Activated naive CD4-positive, alpha-beta T cell treated with anti-CD3 and anti-CD28 coated beads, Interleukin-2, amount 50 U/mL, for 24 hours (primary cell): ENCODE data around the gene NR2F1-AS1.

Source experiments
- H3K27ac Mint-ChIP-seq: one replicate; pipeline ENCODE4 v1.8.0; 2021; ENCODE audit warnings: mild to moderate bottlenecking, mixed read lengths
- H3K27me3 Mint-ChIP-seq: one replicate; pipeline ENCODE4 v1.8.0; 2021; ENCODE audit warnings: mixed read lengths
- H3K36me3 Mint-ChIP-seq: one replicate; pipeline ENCODE4 v1.8.0; 2021; ENCODE audit warnings: mixed read lengths
- H3K4me1 Mint-ChIP-seq: one replicate; pipeline ENCODE4 v1.8.0; 2021; ENCODE audit warnings: mixed read lengths
- H3K4me3 Mint-ChIP-seq: one replicate; pipeline ENCODE4 v1.8.0; 2021; ENCODE audit warnings: mild to moderate bottlenecking, mixed read lengths
- H3K9me3 Mint-ChIP-seq: one replicate; pipeline ENCODE4 v1.8.0; 2021; ENCODE audit warnings: mixed read lengths

Gene NR2F1-AS1

DNA sequence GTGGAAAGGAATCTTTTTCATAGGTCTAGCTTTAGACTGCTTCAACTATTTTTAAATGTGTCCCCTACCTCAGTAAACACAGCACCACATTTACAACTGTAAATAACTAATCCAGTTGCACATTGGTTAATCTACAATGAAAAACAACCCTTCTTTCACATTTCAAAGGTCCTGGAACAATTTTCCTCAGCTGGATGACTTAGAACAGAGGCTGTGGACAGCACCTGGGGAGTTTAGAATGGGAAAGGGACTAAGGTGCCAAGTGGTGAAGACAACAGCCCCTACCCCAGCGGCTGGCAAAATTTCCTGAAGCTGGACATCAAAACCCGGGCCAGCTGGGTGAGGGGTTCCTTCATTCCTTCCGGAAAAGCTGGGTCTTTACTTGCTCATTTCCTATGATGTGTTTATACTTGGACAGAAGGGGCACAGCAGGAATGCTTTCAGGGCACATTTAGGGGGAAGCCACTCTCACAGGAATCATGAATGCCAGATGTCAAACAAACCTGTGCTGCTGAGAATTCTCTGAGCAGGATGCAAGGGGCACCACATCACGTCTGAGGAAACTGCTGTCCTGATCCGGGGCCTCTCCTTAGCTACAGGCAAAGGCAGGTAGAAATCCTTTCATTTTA is 158.3 kb downstream of the NR2F1-AS1 start:
- Mint-ChIP-seq H3K27me3 (peaks cover 2% of the 10 kb centered on the region), H3K27ac (no peak overlapping the region), H3K4me3 (no peak overlapping the region), H3K9me3 (no peaks in the 10 kb centered on the region), H3K36me3 (no peaks in the 10 kb centered on the region), H3K4me1 (no peaks in the 10 kb centered on the region)

- H3K36me3 Mint-ChIP-seq, result no peaks in the 10 kb centered on the region
- H3K27ac Mint-ChIP-seq, result no peak overlapping the region
- H3K4me3 Mint-ChIP-seq, result no peak overlapping the region
- H3K27me3 Mint-ChIP-seq, result peaks cover 2% of the 10 kb centered on the region
- no peaks in the 10 kb centered on the region for H3K4me1 Mint-ChIP-seq
- H3K9me3 Mint-ChIP-seq, result no peaks in the 10 kb centered on the region
Observed at GRCh38 chr5:93421987-93422401, 159.0 kb downstream of the NR2F1-AS1 start.

- Mint-ChIP-seq H3K27ac (no peak overlapping the region), H3K27me3 (no peaks in the 10 kb centered on the region), H3K36me3 (no peaks in the 10 kb centered on the region), H3K4me1 (no peaks in the 10 kb centered on the region), H3K9me3 (no peaks in the 10 kb centered on the region), H3K4me3 (no peak overlapping the region)
Observed at GRCh38 chr5:93421468-93421867, 159.6 kb downstream of the NR2F1-AS1 start.

GRCh38 chr5:93417490-93417889 is 163.5 kb downstream of the NR2F1-AS1 start:
- H3K4me3 Mint-ChIP-seq, result no peak overlapping the region
- no peak overlapping the region for H3K27ac Mint-ChIP-seq
- H3K9me3 Mint-ChIP-seq, result no peaks in the 10 kb centered on the region
- H3K4me1 Mint-ChIP-seq, result no peaks in the 10 kb centered on the region
- no peaks in the 10 kb centered on the region for H3K36me3 Mint-ChIP-seq
- H3K27me3 Mint-ChIP-seq, result peaks cover 5% of the 10 kb centered on the region

- Mint-ChIP-seq H3K27me3 (peaks cover 7% of the 10 kb centered on the region), H3K4me3 (no peak overlapping the region), H3K4me1 (no peaks in the 10 kb centered on the region), H3K36me3 (no peaks in the 10 kb centered on the region), H3K9me3 (no peaks in the 10 kb centered on the region), H3K27ac (no peak overlapping the region)
Observed at GRCh38 chr5:93415819-93416218, 165.2 kb downstream of the NR2F1-AS1 start.

- Mint-ChIP-seq H3K4me3 (no peak overlapping the region), H3K36me3 (no peaks in the 10 kb centered on the region), H3K9me3 (no peaks in the 10 kb centered on the region), H3K27ac (no peak overlapping the region), H3K27me3 (peaks cover 7% of the 10 kb centered on the region), H3K4me1 (no peaks in the 10 kb centered on the region)
Observed at GRCh38 chr5:93411716-93412115, 169.3 kb downstream of the NR2F1-AS1 start.

GRCh38 chr5:93409691-93410090 is 171.3 kb downstream of the NR2F1-AS1 start:
- no peaks in the 10 kb centered on the region for H3K9me3 Mint-ChIP-seq
- no peaks in the 10 kb centered on the region for H3K4me1 Mint-ChIP-seq
- H3K36me3 Mint-ChIP-seq, result no peaks in the 10 kb centered on the region
- H3K27ac Mint-ChIP-seq, result no peak overlapping the region
- H3K4me3 Mint-ChIP-seq, result no peak overlapping the region
- peaks cover 2% of the 10 kb centered on the region for H3K27me3 Mint-ChIP-seq

DNA sequence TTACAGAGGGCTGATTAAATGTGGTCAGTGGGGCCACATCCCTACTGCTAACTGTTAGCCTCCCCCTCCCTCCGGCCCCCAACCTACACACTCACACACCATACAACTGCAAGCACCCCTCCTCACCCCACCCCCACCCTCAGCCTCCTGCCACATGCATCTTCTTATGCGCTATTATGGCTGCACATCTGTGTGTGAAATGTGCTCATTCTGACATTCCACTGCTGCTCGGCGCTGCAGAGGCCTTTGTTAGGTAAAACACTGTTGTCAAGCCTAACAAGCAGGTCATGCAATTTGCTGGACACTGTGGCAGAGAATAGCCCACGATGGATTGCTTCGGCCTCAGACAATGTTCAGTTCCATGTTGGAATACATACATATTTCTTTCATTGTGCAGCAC is 173.6 kb downstream of the NR2F1-AS1 start:
- Mint-ChIP-seq H3K4me3 (no peak overlapping the region), H3K27me3 (peaks cover 2% of the 10 kb centered on the region), H3K27ac (no peak overlapping the region), H3K36me3 (no peaks in the 10 kb centered on the region), H3K4me1 (no peaks in the 10 kb centered on the region), H3K9me3 (no peaks in the 10 kb centered on the region)

DNA sequence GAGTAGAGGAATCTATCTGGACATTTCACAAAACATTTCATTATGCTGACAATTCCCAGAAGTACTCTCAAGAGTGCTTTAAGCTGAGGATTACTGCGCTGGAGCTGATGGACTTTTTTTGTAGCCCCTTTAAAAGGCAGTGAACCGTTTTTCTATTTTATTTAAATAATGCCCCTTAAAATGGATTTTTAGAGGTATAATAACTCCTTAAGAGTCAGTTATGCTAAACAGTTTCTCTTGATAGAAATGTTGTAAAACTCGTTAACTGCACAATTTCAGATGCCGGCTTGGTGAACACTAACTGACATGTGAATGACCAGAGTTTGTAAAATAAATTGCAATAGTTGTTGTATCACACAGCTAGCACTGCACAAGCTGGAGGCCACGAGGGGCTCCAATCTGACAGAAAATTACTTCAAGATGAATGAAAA is 174.0 kb downstream of the NR2F1-AS1 start:
- peaks cover 5% of the 10 kb centered on the region for H3K27me3 Mint-ChIP-seq
- H3K9me3 Mint-ChIP-seq, result no peaks in the 10 kb centered on the region
- no peak overlapping the region for H3K4me3 Mint-ChIP-seq
- no peak overlapping the region for H3K27ac Mint-ChIP-seq
- H3K36me3 Mint-ChIP-seq, result no peaks in the 10 kb centered on the region
- H3K4me1 Mint-ChIP-seq, result no peaks in the 10 kb centered on the region

GRCh38 chr5:93404246-93404645 is 176.8 kb downstream of the NR2F1-AS1 start:
- peaks cover 7% of the 10 kb centered on the region for H3K27me3 Mint-ChIP-seq
- H3K4me1 Mint-ChIP-seq, result no peaks in the 10 kb centered on the region
- no peaks in the 10 kb centered on the region for H3K36me3 Mint-ChIP-seq
- H3K4me3 Mint-ChIP-seq, result no peak overlapping the region
- no peak overlapping the region for H3K27ac Mint-ChIP-seq
- no peaks in the 10 kb centered on the region for H3K9me3 Mint-ChIP-seq

DNA sequence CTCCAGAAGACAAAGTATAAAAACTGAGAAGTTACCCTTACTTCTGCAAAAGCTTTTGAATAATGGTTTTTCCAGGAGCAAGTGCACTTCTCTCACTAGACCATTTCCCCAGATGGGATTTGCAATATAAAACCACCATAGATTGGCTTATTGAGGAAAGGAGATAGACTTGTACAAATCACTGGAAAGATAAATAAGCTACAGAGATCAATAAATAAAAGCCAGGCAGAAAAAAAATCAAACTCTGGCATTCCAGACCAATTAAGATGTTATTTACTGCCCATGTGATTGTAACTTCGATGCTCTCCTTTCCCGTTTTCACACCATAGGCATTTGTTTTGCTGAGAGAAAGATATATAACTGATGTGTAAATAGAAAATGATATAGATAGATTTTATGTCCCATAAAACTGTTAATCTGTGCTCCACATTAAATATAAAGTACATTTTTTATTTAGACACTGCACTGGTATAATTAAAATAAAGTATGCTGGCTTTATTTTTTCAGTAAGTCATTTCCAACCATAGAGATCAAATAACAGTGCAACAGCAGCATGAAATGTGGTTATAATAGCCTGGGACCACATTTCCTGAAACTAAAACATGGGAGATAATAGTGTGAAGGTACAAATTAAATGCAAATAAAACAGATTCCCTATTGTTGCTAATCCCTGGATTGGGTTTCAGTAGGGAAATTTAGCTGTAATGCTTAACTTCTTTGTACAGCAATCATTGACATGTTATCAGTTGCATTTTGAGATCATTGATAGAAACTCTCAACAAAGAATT is 177.7 kb downstream of the NR2F1-AS1 start:
- H3K9me3 Mint-ChIP-seq, result no peaks in the 10 kb centered on the region
- H3K4me3 Mint-ChIP-seq, result no peak overlapping the region
- H3K4me1 Mint-ChIP-seq, result no peaks in the 10 kb centered on the region
- H3K27me3 Mint-ChIP-seq, result peaks cover 7% of the 10 kb centered on the region
- H3K36me3 Mint-ChIP-seq, result no peaks in the 10 kb centered on the region
- H3K27ac Mint-ChIP-seq, result no peak overlapping the region

- no peaks in the 10 kb centered on the region for H3K4me1 Mint-ChIP-seq
Observed at GRCh38 chr5:93402451-93402850, 178.6 kb downstream of the NR2F1-AS1 start.

GRCh38 chr5:93401634-93402213 is 179.3 kb downstream of the NR2F1-AS1 start:
- H3K4me1 Mint-ChIP-seq, result no peaks in the 10 kb centered on the region
- H3K27me3 Mint-ChIP-seq, result peaks cover 10% of the 10 kb centered on the region
- no peaks in the 10 kb centered on the region for H3K36me3 Mint-ChIP-seq
- no peak overlapping the region for H3K27ac Mint-ChIP-seq
- peaks cover 7% of the 10 kb centered on the region for H3K9me3 Mint-ChIP-seq
- H3K4me3 Mint-ChIP-seq, result no peak overlapping the region

More at GRCh38 chr5:93402451-93402850, 178.6 kb downstream of the NR2F1-AS1 start:
- no peak overlapping the region for H3K4me3 Mint-ChIP-seq
- H3K9me3 Mint-ChIP-seq, result peaks cover 6% of the 10 kb centered on the region
- H3K27ac Mint-ChIP-seq, result no peak overlapping the region
- peaks cover 10% of the 10 kb centered on the region for H3K27me3 Mint-ChIP-seq
- H3K36me3 Mint-ChIP-seq, result no peaks in the 10 kb centered on the region

- H3K4me1 Mint-ChIP-seq, result no peaks in the 10 kb centered on the region
- peaks cover 14% of the 10 kb centered on the region for H3K27me3 Mint-ChIP-seq
- no peaks in the 10 kb centered on the region for H3K36me3 Mint-ChIP-seq
- H3K27ac Mint-ChIP-seq, result no peak overlapping the region
- no peak overlapping the region for H3K4me3 Mint-ChIP-seq
- peaks cover 7% of the 10 kb centered on the region for H3K9me3 Mint-ChIP-seq
Observed at GRCh38 chr5:93399675-93400074, 181.3 kb downstream of the NR2F1-AS1 start.

- Mint-ChIP-seq H3K9me3 (peaks cover 13% of the 10 kb centered on the region), H3K27me3 (peaks cover 6% of the 10 kb centered on the region), H3K4me3 (no peak overlapping the region), H3K36me3 (no peaks in the 10 kb centered on the region), H3K27ac (no peak overlapping the region), H3K4me1 (no peaks in the 10 kb centered on the region)
Observed at GRCh38 chr5:93395971-93396379, 185.0 kb downstream of the NR2F1-AS1 start.

DNA sequence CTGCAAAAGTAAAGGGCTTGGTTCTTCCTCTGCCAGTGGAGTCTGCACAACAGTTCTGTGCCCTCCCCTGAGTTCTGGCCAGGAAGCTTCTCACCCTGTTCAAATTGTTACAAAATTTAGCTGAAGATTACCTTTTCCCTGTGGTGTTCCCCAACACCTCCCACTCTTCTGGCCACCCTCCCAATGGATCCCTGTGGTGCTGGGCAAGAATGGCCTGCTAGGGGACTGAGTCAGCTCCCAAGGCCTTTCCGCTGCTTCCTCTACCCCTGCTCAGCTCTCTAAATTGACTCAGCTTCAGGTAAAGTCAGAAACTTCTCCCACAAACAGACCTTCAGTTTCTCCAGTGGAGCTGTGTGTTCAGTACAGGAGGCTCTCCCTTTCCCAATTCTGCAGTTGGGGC is 186.0 kb downstream of the NR2F1-AS1 start:
- Mint-ChIP-seq H3K4me3 (no peak overlapping the region), H3K36me3 (no peaks in the 10 kb centered on the region), H3K4me1 (no peaks in the 10 kb centered on the region), H3K9me3 (peaks cover 15% of the 10 kb centered on the region), H3K27ac (no peak overlapping the region), H3K27me3 (peaks cover 6% of the 10 kb centered on the region)
